PC-9 (cell line): ENCODE measurements around the gene CDADC1. TPM values are rescaled to one million over a fixed set of nuclear protein-coding genes. Genes with fewer than 3 reads are reported as not detected.

ENCODE experiments used
- BruUV-seq: library from RNA; stranded (reverse); fragments of 400-500 nt; replicated peaks from 2 replicates; lab custom pipeline; 2021; lab: Mats Ljungman, UMichigan
- CTCF ChIA-PET: fragments of 300-600 bp; sonication (Branson Sonifier 250); formaldehyde crosslinking; loops from one replicate; lab custom pipeline; 2022; ENCODE audit warnings: antibody characterized with exemption; lab: Charles Lee
- POLR2A ChIA-PET: fragments of 300-600 bp; sonication (Branson Sonifier 250); formaldehyde crosslinking; loops from one replicate; lab custom pipeline; 2022; ENCODE audit warnings: antibody characterized with exemption; ENCODE audit not compliant: unreplicated experiment; lab: Charles Lee
- DNase-seq, 2 experiments: peaks; one replicate each; pipeline versions ENCODE4 v3.0.0 to v3.0.0-alpha.2; 2015 to 2022; ENCODE audit warnings: mixed read lengths in 1 of 2
- H2AFZ ChIP-seq: fragments of 200-600 bp; sonication (generic); 2 replicates; pipeline ENCODE4 v1.8.1; 2017; ENCODE audit warnings: antibody characterized with exemption
- H3F3A ChIP-seq: fragments of 200-600 bp; sonication (generic); 2 replicates; pipeline ENCODE4 v1.8.1; 2017; ENCODE audit warnings: antibody characterized with exemption, mild to moderate bottlenecking, low read depth; ENCODE audit not compliant: insufficient read depth
- H3K27ac ChIP-seq: fragments of 200-600 bp; sonication (generic); 2 replicates; pipeline ENCODE4 v1.6.1; 2016; ENCODE audit warnings: mixed run types
- H3K27me3 ChIP-seq: fragments of 200-600 bp; sonication (generic); 2 replicates; pipeline ENCODE4 v1.6.1; 2016; ENCODE audit warnings: low read depth, mixed run types; ENCODE audit not compliant: insufficient read depth
- H3K36me3 ChIP-seq: fragments of 200-600 bp; sonication (generic); 2 replicates; pipeline ENCODE4 v1.6.1; 2016; ENCODE audit warnings: low read depth, mixed run types
- H3K4me1 ChIP-seq: fragments of 200-600 bp; sonication (generic); replicated peaks from 2 replicates; pipeline ENCODE4 v1.6.1; 2016; ENCODE audit warnings: mixed run types; ENCODE audit not compliant: insufficient read depth
- H3K4me2 ChIP-seq: fragments of 200-600 bp; sonication (generic); 2 replicates; pipeline ENCODE4 v1.6.1; 2017; ENCODE audit warnings: mixed run types
- H3K4me3 ChIP-seq: fragments of 200-600 bp; sonication (generic); 2 replicates; pipeline ENCODE4 v1.6.1; 2016; ENCODE audit warnings: mixed run types
- H3K79me2 ChIP-seq: fragments of 200-600 bp; sonication (generic); 2 replicates; pipeline ENCODE4 v1.6.1; 2017; ENCODE audit warnings: low read depth, mixed run types
- H3K9me2 ChIP-seq: fragments of 200-600 bp; sonication (generic); 2 replicates; pipeline ENCODE4 v1.8.1; 2017; ENCODE audit warnings: mild to moderate bottlenecking; ENCODE audit not compliant: insufficient read depth
- H3K9me3 ChIP-seq: fragments of 200-600 bp; sonication (generic); 2 replicates; pipeline ENCODE4 v1.8.1; 2016; ENCODE audit warnings: low read depth; ENCODE audit not compliant: insufficient read depth
- H4K20me1 ChIP-seq: fragments of 200-600 bp; sonication (generic); 2 replicates; pipeline ENCODE4 v1.8.1; 2017; ENCODE audit not compliant: insufficient read depth
- EZH2 ChIP-seq: fragments of 200-600 bp; sonication (generic); IDR thresholded peaks from 2 replicates; pipeline ENCODE4 v1.8.0; 2017; ENCODE audit warnings: antibody characterized with exemption, low read depth
- intact Hi-C: fragments of 100-400 bp; cut with micrococcal nuclease; formaldehyde crosslinking; loops from one replicate; pipeline ENCODE4 v1.10.0; 2022; ENCODE audit not compliant: unreplicated experiment
- total RNA-seq: library from RNA; stranded (reverse); gene quantifications from 2 replicates; pipeline ENCODE4 v1.2.3, GENCODE V29; 2021
- TF ChIP-seq, protein P1 (sequence below): fragments of 200-600 bp; sonication (generic); conservative IDR thresholded peaks from 2 replicates; pipeline ENCODE4 v1.6.1; 2017; ENCODE audit warnings: mixed run types, antibody characterized with exemption, mild to moderate bottlenecking, moderate library complexity

CDADC1 gene
- total RNA-seq, 1 experiment from 2014 or later: 12.4 TPM

DNA sequence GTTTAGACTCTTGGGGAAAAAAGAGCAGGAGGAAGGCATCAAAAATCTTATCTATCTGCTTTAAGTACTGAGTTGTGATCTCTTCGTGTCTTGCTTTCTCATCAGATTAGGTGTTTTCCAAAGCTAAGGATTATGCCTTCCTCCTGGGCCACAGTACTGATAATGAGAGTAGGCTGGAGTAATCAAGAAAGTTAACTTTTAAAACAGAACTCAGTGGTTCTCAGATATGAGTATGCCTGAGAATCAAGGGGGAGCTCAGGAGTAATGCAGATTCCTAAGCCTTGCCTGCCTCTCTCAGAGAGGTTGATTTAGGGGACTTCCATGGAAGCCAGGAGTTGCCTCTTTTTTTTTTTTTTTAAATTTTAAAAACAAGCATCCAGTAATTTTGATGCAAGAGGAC, 23.5 kb downstream of the CDADC1 start:
- Histone ChIP-seq H3K9me2 (no peaks in the 10 kb centered on the region), H3K27ac (no peak overlapping the region), H3K27me3 (no peaks in the 10 kb centered on the region), H3K9me3 (no peaks in the 10 kb centered on the region), H3K4me3 (no peak overlapping the region), H2AFZ (no peak overlapping the region), H3F3A (no peaks in the 10 kb centered on the region), H3K36me3 (no peaks in the 10 kb centered on the region), H3K79me2 (no peaks in the 10 kb centered on the region), H3K4me2 (no peak overlapping the region), H4K20me1 (no peaks in the 10 kb centered on the region), H3K4me1 (no peaks in the 10 kb centered on the region)
- DNase-seq: no peak
- intact Hi-C loops: no loop called here
- no peak for TF ChIP-seq EZH2
- TF ChIP-seq, protein P1, sequence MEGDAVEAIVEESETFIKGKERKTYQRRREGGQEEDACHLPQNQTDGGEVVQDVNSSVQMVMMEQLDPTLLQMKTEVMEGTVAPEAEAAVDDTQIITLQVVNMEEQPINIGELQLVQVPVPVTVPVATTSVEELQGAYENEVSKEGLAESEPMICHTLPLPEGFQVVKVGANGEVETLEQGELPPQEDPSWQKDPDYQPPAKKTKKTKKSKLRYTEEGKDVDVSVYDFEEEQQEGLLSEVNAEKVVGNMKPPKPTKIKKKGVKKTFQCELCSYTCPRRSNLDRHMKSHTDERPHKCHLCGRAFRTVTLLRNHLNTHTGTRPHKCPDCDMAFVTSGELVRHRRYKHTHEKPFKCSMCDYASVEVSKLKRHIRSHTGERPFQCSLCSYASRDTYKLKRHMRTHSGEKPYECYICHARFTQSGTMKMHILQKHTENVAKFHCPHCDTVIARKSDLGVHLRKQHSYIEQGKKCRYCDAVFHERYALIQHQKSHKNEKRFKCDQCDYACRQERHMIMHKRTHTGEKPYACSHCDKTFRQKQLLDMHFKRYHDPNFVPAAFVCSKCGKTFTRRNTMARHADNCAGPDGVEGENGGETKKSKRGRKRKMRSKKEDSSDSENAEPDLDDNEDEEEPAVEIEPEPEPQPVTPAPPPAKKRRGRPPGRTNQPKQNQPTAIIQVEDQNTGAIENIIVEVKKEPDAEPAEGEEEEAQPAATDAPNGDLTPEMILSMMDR: no peak
- no TSS peak for BruUV-seq
- ChIA-PET POLR2A (no interaction called here), CTCF (no interaction called here)

DNA sequence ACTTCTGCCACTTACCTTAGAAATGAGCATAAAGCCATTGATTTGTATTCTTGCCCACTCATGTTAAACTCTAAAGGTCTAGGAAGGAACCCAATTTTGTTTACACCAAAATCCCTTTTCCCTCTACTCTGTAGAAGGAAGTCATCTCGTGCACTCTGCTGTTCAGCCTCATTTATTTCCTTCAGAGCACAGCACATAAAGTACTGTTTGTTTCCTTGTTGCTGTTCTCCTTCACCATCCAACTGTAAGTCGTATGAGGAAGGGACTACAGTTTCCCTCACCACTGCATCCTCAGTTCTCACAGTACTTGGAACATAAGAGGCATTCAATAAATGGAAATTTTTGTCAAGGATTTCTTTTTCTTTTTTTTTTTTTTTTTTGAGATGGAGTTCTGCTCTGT, 24.6 kb downstream of the CDADC1 start:
- Histone ChIP-seq H3K4me1 (no peaks in the 10 kb centered on the region), H3K27me3 (no peaks in the 10 kb centered on the region), H3F3A (no peaks in the 10 kb centered on the region), H4K20me1 (no peaks in the 10 kb centered on the region), H2AFZ (no peak overlapping the region), H3K9me3 (no peaks in the 10 kb centered on the region), H3K27ac (no peak overlapping the region), H3K9me2 (no peaks in the 10 kb centered on the region), H3K4me2 (no peak overlapping the region), H3K36me3 (no peaks in the 10 kb centered on the region), H3K4me3 (no peak overlapping the region), H3K79me2 (no peaks in the 10 kb centered on the region)
- POLR2A ChIA-PET: no interaction called here
- CTCF ChIA-PET: no interaction called here
- intact Hi-C loops: no loop called here
- no peak for DNase-seq
- TF ChIP-seq, protein P1: no peak
- no peak for TF ChIP-seq EZH2
- no TSS peak for BruUV-seq

- no peaks in the 10 kb centered on the region for H3K36me3 ChIP-seq
- H2AFZ ChIP-seq: no peak overlapping the region
- BruUV-seq: no TSS peak
- TF ChIP-seq, protein P1: no peak
- no peak for TF ChIP-seq EZH2
- intact Hi-C loops: no loop called here
- no peaks in the 10 kb centered on the region for H3K27me3 ChIP-seq
- H3K27ac ChIP-seq: no peak overlapping the region
- no peaks in the 10 kb centered on the region for H4K20me1 ChIP-seq
- no peaks in the 10 kb centered on the region for H3K4me1 ChIP-seq
- DNase-seq: no peak
- no peaks in the 10 kb centered on the region for H3K9me2 ChIP-seq
- CTCF ChIA-PET: no interaction called here
- POLR2A ChIA-PET: no interaction called here
- H3K4me2 ChIP-seq: no peak overlapping the region
- H3K79me2 ChIP-seq: no peaks in the 10 kb centered on the region
- no peaks in the 10 kb centered on the region for H3K9me3 ChIP-seq
- no peaks in the 10 kb centered on the region for H3F3A ChIP-seq
- no peak overlapping the region for H3K4me3 ChIP-seq
Measured at GRCh38 chr13:49278211-49278610, 30.5 kb downstream of the CDADC1 start.
